ENCODE results near the gene CEP131.

DNA sequence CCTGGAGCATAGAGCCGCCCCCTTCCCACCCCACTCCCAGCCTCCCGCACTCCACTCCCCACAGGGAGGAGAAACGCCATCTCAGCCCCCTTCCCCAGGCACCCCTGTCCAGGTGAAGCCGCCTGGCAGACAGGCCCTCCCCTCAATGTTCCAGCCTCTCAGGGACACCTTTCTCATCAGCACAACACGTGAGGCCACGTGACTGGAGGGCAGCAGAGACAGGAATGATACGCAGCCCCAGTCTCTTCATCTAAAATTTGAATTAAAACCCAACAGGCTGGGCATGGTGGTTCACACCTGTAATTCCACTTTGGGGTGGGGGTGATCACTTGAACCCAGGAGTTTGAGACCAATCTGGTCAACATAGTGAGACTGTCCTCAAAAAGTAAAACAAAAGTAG is 36.6 kb downstream of the CEP131 start:
- TF ChIP-seq, protein P1, sequence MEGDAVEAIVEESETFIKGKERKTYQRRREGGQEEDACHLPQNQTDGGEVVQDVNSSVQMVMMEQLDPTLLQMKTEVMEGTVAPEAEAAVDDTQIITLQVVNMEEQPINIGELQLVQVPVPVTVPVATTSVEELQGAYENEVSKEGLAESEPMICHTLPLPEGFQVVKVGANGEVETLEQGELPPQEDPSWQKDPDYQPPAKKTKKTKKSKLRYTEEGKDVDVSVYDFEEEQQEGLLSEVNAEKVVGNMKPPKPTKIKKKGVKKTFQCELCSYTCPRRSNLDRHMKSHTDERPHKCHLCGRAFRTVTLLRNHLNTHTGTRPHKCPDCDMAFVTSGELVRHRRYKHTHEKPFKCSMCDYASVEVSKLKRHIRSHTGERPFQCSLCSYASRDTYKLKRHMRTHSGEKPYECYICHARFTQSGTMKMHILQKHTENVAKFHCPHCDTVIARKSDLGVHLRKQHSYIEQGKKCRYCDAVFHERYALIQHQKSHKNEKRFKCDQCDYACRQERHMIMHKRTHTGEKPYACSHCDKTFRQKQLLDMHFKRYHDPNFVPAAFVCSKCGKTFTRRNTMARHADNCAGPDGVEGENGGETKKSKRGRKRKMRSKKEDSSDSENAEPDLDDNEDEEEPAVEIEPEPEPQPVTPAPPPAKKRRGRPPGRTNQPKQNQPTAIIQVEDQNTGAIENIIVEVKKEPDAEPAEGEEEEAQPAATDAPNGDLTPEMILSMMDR (conservative IDR thresholded peaks at IDR 0.05; ENCODE audit: low read depth, low read length) = no peak
- no peak for TF ChIP-seq RFX5 (IDR thresholded peaks at IDR 0.05; ENCODE audit: low read depth, low read length)
- no peak for TF ChIP-seq RAD21 (IDR thresholded peaks at IDR 0.05; ENCODE audit: low read length)
- TF ChIP-seq POLR2A (IDR thresholded peaks at IDR 0.05; ENCODE audit: low read depth, low read length) = no peak
- TF ChIP-seq, protein P2, sequence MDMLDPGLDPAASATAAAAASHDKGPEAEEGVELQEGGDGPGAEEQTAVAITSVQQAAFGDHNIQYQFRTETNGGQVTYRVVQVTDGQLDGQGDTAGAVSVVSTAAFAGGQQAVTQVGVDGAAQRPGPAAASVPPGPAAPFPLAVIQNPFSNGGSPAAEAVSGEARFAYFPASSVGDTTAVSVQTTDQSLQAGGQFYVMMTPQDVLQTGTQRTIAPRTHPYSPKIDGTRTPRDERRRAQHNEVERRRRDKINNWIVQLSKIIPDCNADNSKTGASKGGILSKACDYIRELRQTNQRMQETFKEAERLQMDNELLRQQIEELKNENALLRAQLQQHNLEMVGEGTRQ (IDR thresholded peaks at IDR 0.05; ENCODE audit: low read depth, low read length) = no peak
- no peak for TF ChIP-seq CEBPB (IDR thresholded peaks at IDR 0.05; ENCODE audit: low read depth, low read length)
- TF ChIP-seq SMC3 (IDR thresholded peaks at IDR 0.05; ENCODE audit: low read depth, low read length) = no peak
- TF ChIP-seq BHLHE40 (IDR thresholded peaks at IDR 0.05; ENCODE audit: low read depth, low read length) = no peak
- TF ChIP-seq, protein P3, sequence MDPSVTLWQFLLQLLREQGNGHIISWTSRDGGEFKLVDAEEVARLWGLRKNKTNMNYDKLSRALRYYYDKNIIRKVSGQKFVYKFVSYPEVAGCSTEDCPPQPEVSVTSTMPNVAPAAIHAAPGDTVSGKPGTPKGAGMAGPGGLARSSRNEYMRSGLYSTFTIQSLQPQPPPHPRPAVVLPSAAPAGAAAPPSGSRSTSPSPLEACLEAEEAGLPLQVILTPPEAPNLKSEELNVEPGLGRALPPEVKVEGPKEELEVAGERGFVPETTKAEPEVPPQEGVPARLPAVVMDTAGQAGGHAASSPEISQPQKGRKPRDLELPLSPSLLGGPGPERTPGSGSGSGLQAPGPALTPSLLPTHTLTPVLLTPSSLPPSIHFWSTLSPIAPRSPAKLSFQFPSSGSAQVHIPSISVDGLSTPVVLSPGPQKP (IDR thresholded peaks at IDR 0.05; ENCODE audit: borderline replicate concordance, low read depth, low read length) = no peak

Data from IMR-90 (cell line).